ENCODE results near the gene SLF1. TPM values are rescaled to one million over a fixed set of nuclear protein-coding genes. Genes with fewer than 3 reads are reported as not detected.

SLF1 gene
- total and polyA plus RNA-seq, 9 of the 15 experiments (the other 6 are each of a cell fraction or from before 2014, with no cell fraction given): 9.8 to 31.1 (median 16.3) TPM

GRCh38 chr5:94618029-94618492 is 408 bp upstream of the SLF1 start (continued):
- no peak for TF ChIP-seq ELK1 (CRISPR knock-in tag; IDR thresholded peaks at IDR 0.05)
- TF ChIP-seq UBTF (IDR thresholded peaks at IDR 0.05; ENCODE audit: borderline replicate concordance in 1 of 2, low read depth in 2 of 2, low read length in 2 of 2): no peak; a peak in 1 of 4 replicates
- no peak for TF ChIP-seq STAT6 (CRISPR knock-in tag; IDR thresholded peaks at IDR 0.05)
- TF ChIP-seq HNRNPL (IDR thresholded peaks at IDR 0.05; ENCODE audit: low read depth, low read length): no peak
- TF ChIP-seq ELF1 (tag; IDR thresholded peaks at IDR 0.05): no peak
- TF ChIP-seq GATAD2B (IDR thresholded peaks at IDR 0.05; ENCODE audit: borderline replicate concordance): no peak
- TF ChIP-seq NR2C1 (IDR thresholded peaks at IDR 0.05): no peak
- no peak for TF ChIP-seq NR2C1 (tag; IDR thresholded peaks at IDR 0.05)
- no peak for TF ChIP-seq ZNF408 (CRISPR knock-in tag; IDR thresholded peaks at IDR 0.05; ENCODE audit: low read depth)
- peak; percentile 71 for TF ChIP-seq NFE2 (IDR thresholded peaks at IDR 0.05; ENCODE audit: low read depth)
- no peak for TF ChIP-seq RBM34 (IDR thresholded peaks at IDR 0.05; ENCODE audit: borderline replicate concordance, insufficient read depth, low read length)
- no peak for TF ChIP-seq ZNF12 (CRISPR knock-in tag; IDR thresholded peaks at IDR 0.05)
- no peak for TF ChIP-seq CTCF (IDR thresholded peaks at IDR 0.05 in 2 of 3, conservative IDR thresholded peaks at IDR 0.05 in 1 of 3; ENCODE audit: insufficient read depth in 2 of 3, low read depth in 1 of 3, low read length in 3 of 3)
- no peak for TF ChIP-seq TCF3 (CRISPR knock-in tag; IDR thresholded peaks at IDR 0.05)
- TF ChIP-seq SP1 (CRISPR knock-in tag; IDR thresholded peaks at IDR 0.05): peak; percentile 51; the same call in 1 of the 2 replicates
- no peak for TF ChIP-seq SLC30A9 (CRISPR knock-in tag; IDR thresholded peaks at IDR 0.05)
- TF ChIP-seq ESRRA (IDR thresholded peaks at IDR 0.05; ENCODE audit: borderline replicate concordance, low read depth): no peak; the same call in 1 of the 2 replicates
- no peak for TF ChIP-seq IRF2 (CRISPR knock-in tag; IDR thresholded peaks at IDR 0.05)
- no peak for TF ChIP-seq ZNF41 (CRISPR knock-in tag; conservative IDR thresholded peaks at IDR 0.05)
- no peak for TF ChIP-seq NR3C1 (CRISPR knock-in tag; IDR thresholded peaks at IDR 0.05)
- TF ChIP-seq CC2D1A (IDR thresholded peaks at IDR 0.05): no peak
- TF ChIP-seq HCFC1 (IDR thresholded peaks at IDR 0.05; ENCODE audit: low read depth, low read length): no peak
- TF ChIP-seq MIER1 (IDR thresholded peaks at IDR 0.05; ENCODE audit: low read depth): no peak
- TF ChIP-seq ZNF785 (CRISPR knock-in tag; IDR thresholded peaks at IDR 0.05): no peak

Measured in K562 (cell line).